Endothelial cell of umbilical vein (primary cell): Measurements from ENCODE around the gene ZC3H18. TPM values are rescaled to one million over a fixed set of nuclear protein-coding genes. Genes with fewer than 3 reads are reported as not detected.

Experiments
- BruUV-seq: library from RNA; stranded (reverse); fragments of 400-500 nt; replicated peaks from 2 replicates; lab custom pipeline; 2021; lab: Mats Ljungman, UMichigan
- CTCF ChIA-PET: fragments of 300-600, 350-600 bp; sonication (Branson Sonifier 250); formaldehyde crosslinking; loops from one replicate; lab custom pipeline; 2021; ENCODE audit warnings: antibody characterized with exemption, inconsistent platforms; lab: Charles Lee
- POLR2A ChIA-PET: fragments of 300-600, 350-600 bp; sonication (Branson Sonifier 250); formaldehyde crosslinking; loops from one replicate; lab custom pipeline; 2021; ENCODE audit warnings: antibody characterized with exemption, inconsistent platforms; lab: Charles Lee
- DNase-seq: peaks from one replicate; pipeline ENCODE4 v3.0.0-alpha.2; 2011; ENCODE audit warnings: low read depth, low spot score
- FAIRE-seq: peaks from 2 replicates; lab custom pipeline; 2011; peaks lifted over from hg19 to GRCh38; lab: Jason Lieb, UNC
- H2AFZ ChIP-seq: 2 replicates; pipeline ENCODE4 v1.6.0; 2012; ENCODE audit warnings: low read depth, low read length, control low read depth, inconsistent platforms
- H3K27ac ChIP-seq: 2 replicates; pipeline ENCODE4 v1.5.1; 2011; ENCODE audit warnings: low read depth, mild to moderate bottlenecking, control low read depth, low read length, moderate library complexity; ENCODE audit not compliant: insufficient read depth
- H3K27me3 ChIP-seq, 2 experiments: 2 replicates each; pipeline versions ENCODE4 v1.6.0 to v1.6.1; 2011; ENCODE audit warnings: low read length in 2 of 2, mixed read lengths in 1 of 2; ENCODE audit not compliant: control insufficient read depth in 2 of 2, insufficient read depth in 2 of 2
- H3K36me3 ChIP-seq, 2 experiments: 2 replicates in 1 of 2; 3 replicates in 1 of 2; pipeline ENCODE4 v1.5.1; 2011; ENCODE audit warnings: low read length in 2 of 2, mild to moderate bottlenecking in 1 of 2, moderate library complexity in 1 of 2; ENCODE audit not compliant: control insufficient read depth in 2 of 2, insufficient read depth in 2 of 2; ENCODE audit errors: extremely low read depth in 1 of 2
- H3K4me1 ChIP-seq: 3 replicates; pipeline ENCODE4 v1.5.1; 2011; ENCODE audit warnings: mild to moderate bottlenecking, low read length; ENCODE audit not compliant: control insufficient read depth, insufficient read depth; ENCODE audit errors: extremely low read depth
- H3K4me2 ChIP-seq: 2 replicates; pipeline ENCODE4 v1.6.1; 2011; ENCODE audit warnings: low read length, control low read depth, mixed read lengths; ENCODE audit not compliant: insufficient read depth
- H3K4me3 ChIP-seq, 3 experiments: fragments of 200-600 bp in 1 of 3; sonication (generic), shearing (Covaris generic) in 1 of 3; replicated peaks in 1 of 3; 2 replicates each; pipeline ENCODE4 v1.5.1; 2011 to 2016; ENCODE audit warnings: control low read depth in 3 of 3, low read length in 3 of 3, mild to moderate bottlenecking in 2 of 3, inconsistent platforms in 1 of 3, low read depth in 1 of 3, moderate library complexity in 1 of 3; ENCODE audit not compliant: insufficient read depth in 1 of 3
- H3K79me2 ChIP-seq: 2 replicates; pipeline ENCODE4 v1.6.0; 2012; ENCODE audit warnings: low read length, inconsistent platforms; ENCODE audit not compliant: control insufficient read depth, insufficient read depth
- H3K9ac ChIP-seq: replicated peaks from 2 replicates; pipeline ENCODE3; 2011; ENCODE audit warnings: low read length, control low read depth; ENCODE audit not compliant: insufficient read depth; ENCODE audit errors: extremely low read depth
- H3K9me1 ChIP-seq: replicated peaks from 3 replicates; pipeline ENCODE4 v1.6.0; 2011; ENCODE audit warnings: mild to moderate bottlenecking, low read length; ENCODE audit not compliant: control insufficient read depth, insufficient read depth; ENCODE audit errors: extremely low read depth
- H3K9me3 ChIP-seq: replicated peaks from 2 replicates; pipeline ENCODE4 v1.5.1; 2012; ENCODE audit warnings: low read length, inconsistent platforms; ENCODE audit not compliant: control insufficient read depth, insufficient read depth
- H4K20me1 ChIP-seq: replicated peaks from 2 replicates; pipeline ENCODE3; 2011; ENCODE audit warnings: mild to moderate bottlenecking, low read length; ENCODE audit not compliant: control insufficient read depth, insufficient read depth; ENCODE audit errors: extremely low read depth
- EZH2 ChIP-seq: IDR thresholded peaks from 2 replicates; pipeline ENCODE4 v1.6.1; 2012; ENCODE audit warnings: borderline replicate concordance, low read depth, mild to moderate bottlenecking, moderate library complexity, low read length, inconsistent platforms; ENCODE audit not compliant: severe bottlenecking
- FOS ChIP-seq: IDR thresholded peaks from 2 replicates; pipeline ENCODE4 v1.6.1; 2011; ENCODE audit warnings: mild to moderate bottlenecking, low read length, moderate library complexity, borderline replicate concordance; ENCODE audit not compliant: insufficient read depth
- GATA2 ChIP-seq: IDR thresholded peaks from 2 replicates; pipeline ENCODE4 v1.7.0; 2011; ENCODE audit warnings: low read depth, mild to moderate bottlenecking, moderate library complexity, mixed read lengths, low read length; ENCODE audit not compliant: insufficient read length, insufficient read depth
- JUN ChIP-seq: IDR thresholded peaks from 2 replicates; pipeline ENCODE4 v1.6.1; 2011; ENCODE audit warnings: borderline replicate concordance, low read depth; ENCODE audit not compliant: insufficient read length, insufficient read depth
- MYC ChIP-seq: IDR thresholded peaks from one replicate; pipeline ENCODE4 v1.6.1; 2011; ENCODE audit warnings: mild to moderate bottlenecking, low read depth, low read length
- POLR2A ChIP-seq: IDR thresholded peaks from 2 replicates; pipeline ENCODE4 v1.6.1; 2012; ENCODE audit warnings: low read depth, mild to moderate bottlenecking, control low read depth, low read length
- POLR2AphosphoS5 ChIP-seq: IDR thresholded peaks from 2 replicates; pipeline ENCODE4 v1.6.1; 2012; ENCODE audit warnings: low read depth, mild to moderate bottlenecking, control low read depth, low read length, moderate library complexity; ENCODE audit not compliant: insufficient read depth
- dilution Hi-C: fragments of 300-500 bp; cut with MboI; formaldehyde crosslinking; loops from one replicate; pipeline ENCODE4 v1.15.0; 2019; ENCODE audit warnings: low sequenced_read_pairs; ENCODE audit not compliant: extremely low pct_ligation_motif_present
- intact Hi-C: fragments of 100-400 bp; cut with micrococcal nuclease; formaldehyde crosslinking; loops from one replicate; pipeline ENCODE4 v1.10.0; 2022
- polyA plus RNA-seq, 4 experiments: library from polyadenylated mRNA; depleted of rRNA in 3 of 4; stranded (reverse) in 3 of 4; unstranded in 1 of 4; fragments of >200 nt; gene quantifications; 2 replicates each; pipeline versions ENCODE4 v1.2.1 to v1.2.3, GENCODE V29; 2011 to 2012; ENCODE audit warnings: missing spikeins in 1 of 4
- total RNA-seq: library from RNA; stranded (reverse); gene quantifications from 2 replicates; pipeline ENCODE4 v1.2.3, GENCODE V29; 2021
- TF ChIP-seq, protein P1 (sequence below): IDR thresholded peaks from 2 replicates; pipeline ENCODE4 v1.6.1; 2011; ENCODE audit not compliant: insufficient read depth, insufficient read length
- TF ChIP-seq, protein P2 (sequence below), 2 donors: IDR thresholded peaks; 1 replicate in 1 of 2; 2 replicates in 1 of 2; pipeline ENCODE4 v1.5.1; 2011; ENCODE audit warnings: low read length in 2 of 2, mild to moderate bottlenecking in 2 of 2, moderate library complexity in 2 of 2, control low read depth in 1 of 2, inconsistent platforms in 1 of 2, low read depth in 1 of 2; ENCODE audit not compliant: insufficient read depth in 1 of 2; ENCODE audit errors: extremely low read depth in 1 of 2

The ZC3H18 gene
- total and polyA plus RNA-seq, 2 donors (not counting 3 experiments of a cell fraction or from before 2014, with no cell fraction given): 12.1 to 52.8 TPM

DNA sequence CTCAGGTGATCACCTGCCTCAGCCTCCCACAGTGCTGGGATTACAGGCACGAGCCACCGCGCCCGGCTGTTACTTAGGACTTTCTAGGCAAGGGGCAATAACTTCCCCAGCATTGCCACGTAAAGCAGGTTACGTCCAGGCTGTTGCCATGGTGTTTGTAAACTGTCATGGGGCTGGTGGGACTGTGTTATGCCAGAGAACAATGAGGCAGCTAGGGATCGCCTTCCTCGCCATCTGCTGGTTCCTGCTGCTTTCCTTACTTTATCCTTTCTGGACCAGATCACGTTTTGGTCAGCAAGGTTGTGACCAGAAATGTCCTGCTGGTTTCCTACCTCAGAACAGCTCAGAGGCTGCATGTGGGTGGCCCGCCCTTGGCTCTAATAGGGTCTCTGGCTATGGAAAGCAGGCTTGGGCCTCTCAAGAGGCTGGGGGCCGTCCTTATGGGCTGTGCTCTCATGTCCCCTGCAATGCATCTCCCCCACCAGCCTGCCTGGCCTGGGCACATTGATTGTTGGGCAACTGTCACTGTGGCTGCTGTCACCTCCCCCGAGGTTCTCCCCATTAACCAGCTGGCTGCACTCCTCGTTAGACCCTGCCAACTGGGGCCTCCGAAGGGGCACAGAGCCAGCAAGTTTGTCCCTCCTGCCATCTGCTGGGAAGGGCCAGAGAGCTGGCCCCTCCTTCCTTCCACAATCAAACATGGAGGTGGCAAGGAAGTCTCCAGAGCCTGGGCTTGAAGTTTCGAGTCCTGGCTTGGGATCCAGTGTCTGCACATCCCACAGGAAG lies 28.2 kb upstream of the ZC3H18 start:
- no peak overlapping the region for H3K27ac ChIP-seq
- no peak overlapping the region for H3K4me2 ChIP-seq
- dilution Hi-C loops: no loop called here
- ChIA-PET CTCF (interaction anchor here (1.6 kb wide), 1 partner anchor 28 kb away, joined by 4 read pairs; the partner anchor contains the start of gene ZC3H18), POLR2A (no interaction called here)
- no peaks in the 10 kb centered on the region for H3K79me2 ChIP-seq
- DNase-seq: no peak
- intact Hi-C loops: no loop called here
- peaks cover 3% of the 10 kb centered on the region for H3K9me3 ChIP-seq
- no peak for FAIRE-seq
- no peak overlapping the region for H3K9ac ChIP-seq
- no peaks in the 10 kb centered on the region for H3K9me1 ChIP-seq
- H3K36me3 ChIP-seq: no peaks in the 10 kb centered on the region
- H3K27me3 ChIP-seq: peaks cover 2 to 18% of the 10 kb centered on the region in 2 experiments
- no peak overlapping the region for H2AFZ ChIP-seq
- H3K4me1 ChIP-seq: no peaks in the 10 kb centered on the region
- no peaks in the 10 kb centered on the region for H4K20me1 ChIP-seq
- H3K4me3 ChIP-seq: no peak overlapping the region
- TF ChIP-seq, protein P1, sequence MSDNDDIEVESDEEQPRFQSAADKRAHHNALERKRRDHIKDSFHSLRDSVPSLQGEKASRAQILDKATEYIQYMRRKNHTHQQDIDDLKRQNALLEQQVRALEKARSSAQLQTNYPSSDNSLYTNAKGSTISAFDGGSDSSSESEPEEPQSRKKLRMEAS: no peak
- TF ChIP-seq MYC (no peak), EZH2 (no peak), GATA2 (no peak), FOS (no peak), POLR2AphosphoS5 (no peak), POLR2A (no peak), JUN (no peak)
- TF ChIP-seq, protein P2, sequence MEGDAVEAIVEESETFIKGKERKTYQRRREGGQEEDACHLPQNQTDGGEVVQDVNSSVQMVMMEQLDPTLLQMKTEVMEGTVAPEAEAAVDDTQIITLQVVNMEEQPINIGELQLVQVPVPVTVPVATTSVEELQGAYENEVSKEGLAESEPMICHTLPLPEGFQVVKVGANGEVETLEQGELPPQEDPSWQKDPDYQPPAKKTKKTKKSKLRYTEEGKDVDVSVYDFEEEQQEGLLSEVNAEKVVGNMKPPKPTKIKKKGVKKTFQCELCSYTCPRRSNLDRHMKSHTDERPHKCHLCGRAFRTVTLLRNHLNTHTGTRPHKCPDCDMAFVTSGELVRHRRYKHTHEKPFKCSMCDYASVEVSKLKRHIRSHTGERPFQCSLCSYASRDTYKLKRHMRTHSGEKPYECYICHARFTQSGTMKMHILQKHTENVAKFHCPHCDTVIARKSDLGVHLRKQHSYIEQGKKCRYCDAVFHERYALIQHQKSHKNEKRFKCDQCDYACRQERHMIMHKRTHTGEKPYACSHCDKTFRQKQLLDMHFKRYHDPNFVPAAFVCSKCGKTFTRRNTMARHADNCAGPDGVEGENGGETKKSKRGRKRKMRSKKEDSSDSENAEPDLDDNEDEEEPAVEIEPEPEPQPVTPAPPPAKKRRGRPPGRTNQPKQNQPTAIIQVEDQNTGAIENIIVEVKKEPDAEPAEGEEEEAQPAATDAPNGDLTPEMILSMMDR (IDR thresholded peaks at IDR 0.05; ENCODE audit: extremely low read depth in 1 of 2, insufficient read depth in 1 of 2, low read depth in 1 of 2, low read length in 2 of 2): no peak
- BruUV-seq: no TSS peak
